Measurements from ENCODE around the gene MIEF2. TPM values are rescaled to one million over a fixed set of nuclear protein-coding genes. Genes with fewer than 3 reads are reported as not detected.
A peak's percentile ranks its signal among the peaks of the same experiment; 100 is the strongest.

The MIEF2 gene
- total RNA-seq, 1 experiment from 2014 or later: 17.5 TPM

GRCh38 chr17:18225642-18226283, 34.7 kb upstream of the MIEF2 start:
- Histone ChIP-seq H3K79me2 (ENCODE audit: low read length) (peaks cover 37% of the 10 kb centered on the region), H3K9ac (ENCODE audit: low read length) (peak overlapping the region; percentile 68), H3K27me3 (ENCODE audit: low read length) (no peaks in the 10 kb centered on the region), H3K4me1 (ENCODE audit: insufficient read depth, low read length) (peaks cover 19% of the 10 kb centered on the region), H4K20me1 (ENCODE audit: low read length) (no peaks in the 10 kb centered on the region), H3F3A (ENCODE audit: low read length, unreplicated experiment) (no peaks in the 10 kb centered on the region), H3K27ac (ENCODE audit: low read length) (no peak overlapping the region), H3K36me3 (ENCODE audit: low read depth, low read length) (no peaks in the 10 kb centered on the region), H3K9me2 (replicated peaks; ENCODE audit: low read length) (no peaks in the 10 kb centered on the region), H2AFZ (ENCODE audit: low read length) (peak overlapping the region; percentile 87), H3K4me3 (ENCODE audit: low read length) (peak overlapping the region; percentile 88), H3K9me3 (ENCODE audit: low read length) (no peaks in the 10 kb centered on the region), H3K4me2 (ENCODE audit: low read length) (peak overlapping the region; percentile 99)
- ChIA-PET CTCF (interaction anchor here (0.6 kb wide), 1 partner anchor 111 kb away, joined by 3 read pairs; no protein-coding TSS in a partner anchor), POLR2A (ENCODE audit: unreplicated experiment) (interaction anchor here (0.6 kb wide), 1 partner anchor 83 kb away, joined by 21 read pairs; no protein-coding TSS in a partner anchor)
- DNase-seq (no peak), ATAC-seq (peak; percentile 31)
- intact Hi-C loops (cut with micrococcal nuclease): no loop called here
- TF ChIP-seq CTCF (conservative IDR thresholded peaks at IDR 0.05; ENCODE audit: low read depth, low read length) (no peak), EZH2phosphoT487 (IDR thresholded peaks at IDR 0.05; ENCODE audit: borderline replicate concordance, low read length) (no peak), EZH2 (IDR thresholded peaks at IDR 0.05; ENCODE audit: low read length, unreplicated experiment) (no peak)
- BruUV-seq (replicated peaks): no TSS peak

GRCh38 chr17:18226284-18226945, 34.0 kb upstream of the MIEF2 start:
- intact Hi-C loops (cut with micrococcal nuclease): no loop called here

More at GRCh38 chr17:18226284-18226945, 34.0 kb upstream of the MIEF2 start:
- ChIA-PET CTCF (no interaction called here), POLR2A (ENCODE audit: unreplicated experiment) (no interaction called here)
- Histone ChIP-seq H4K20me1 (ENCODE audit: low read length) (no peaks in the 10 kb centered on the region), H3K4me1 (ENCODE audit: insufficient read depth, low read length) (peaks cover 13% of the 10 kb centered on the region), H3F3A (ENCODE audit: low read length, unreplicated experiment) (no peaks in the 10 kb centered on the region), H2AFZ (ENCODE audit: low read length) (peak overlapping the region; percentile 87), H3K9me3 (ENCODE audit: low read length) (no peaks in the 10 kb centered on the region), H3K27ac (ENCODE audit: low read length) (no peak overlapping the region), H3K36me3 (ENCODE audit: low read depth, low read length) (no peaks in the 10 kb centered on the region), H3K4me2 (ENCODE audit: low read length) (peak overlapping the region; percentile 99), H3K9ac (ENCODE audit: low read length) (peak overlapping the region; percentile 68), H3K9me2 (replicated peaks; ENCODE audit: low read length) (no peaks in the 10 kb centered on the region), H3K27me3 (ENCODE audit: low read length) (no peaks in the 10 kb centered on the region), H3K4me3 (ENCODE audit: low read length) (peak overlapping the region; percentile 88), H3K79me2 (ENCODE audit: low read length) (peaks cover 37% of the 10 kb centered on the region)
- TSS peak; percentile 47 for BruUV-seq (replicated peaks)
- ATAC-seq (no peak; the same call in 1 of the 2 replicates), DNase-seq (no peak)
- TF ChIP-seq EZH2phosphoT487 (IDR thresholded peaks at IDR 0.05; ENCODE audit: borderline replicate concordance, low read length): no peak
- TF ChIP-seq EZH2 (IDR thresholded peaks at IDR 0.05; ENCODE audit: low read length, unreplicated experiment): no peak
- no peak for TF ChIP-seq CTCF (conservative IDR thresholded peaks at IDR 0.05; ENCODE audit: low read depth, low read length)

Data from PC-3 (cell line).